Neuronal stem cell (in vitro differentiated cells): ENCODE results near the gene MTHFSD.

Experiments
- DNase-seq: peaks from one replicate; pipeline ENCODE4 v3.0.0-alpha.2; 2013; ENCODE audit warnings: low spot score
- H2AFZ ChIP-seq: one replicate; pipeline ENCODE4 v1.6.1; 2013; ENCODE audit warnings: mild to moderate bottlenecking, low read length, inconsistent platforms
- H2AK5ac ChIP-seq: 2 replicates; pipeline ENCODE4 v1.6.1; 2013; ENCODE audit warnings: low read depth, mild to moderate bottlenecking, inconsistent platforms, low read length, moderate library complexity, mixed read lengths
- H2BK120ac ChIP-seq: 2 replicates; pipeline ENCODE4 v1.6.1; 2013; ENCODE audit warnings: low read depth, mild to moderate bottlenecking, inconsistent platforms, low read length, moderate library complexity, mixed read lengths
- H2BK12ac ChIP-seq: one replicate; pipeline ENCODE4 v1.6.1; 2013; ENCODE audit warnings: low read length, inconsistent platforms
- H2BK15ac ChIP-seq: 2 replicates; pipeline ENCODE4 v1.6.1; 2013; ENCODE audit warnings: mild to moderate bottlenecking, low read length, inconsistent platforms, mixed read lengths
- H2BK5ac ChIP-seq: one replicate; pipeline ENCODE4 v1.6.1; 2013; ENCODE audit warnings: inconsistent platforms, mild to moderate bottlenecking, low read length, moderate library complexity
- H3K14ac ChIP-seq: one replicate; pipeline ENCODE4 v1.6.1; 2013; ENCODE audit warnings: low read length, inconsistent platforms
- H3K18ac ChIP-seq: 2 replicates; pipeline ENCODE4 v1.6.1; 2013; ENCODE audit warnings: low read length, inconsistent platforms
- H3K23ac ChIP-seq: 2 replicates; pipeline ENCODE4 v1.6.1; 2013; ENCODE audit warnings: low read depth, mild to moderate bottlenecking, mixed read lengths, low read length, inconsistent platforms; ENCODE audit not compliant: poor library complexity
- H3K27ac ChIP-seq: replicated peaks from 3 replicates; pipeline ENCODE4 v1.5.1; 2013; ENCODE audit warnings: low read length, inconsistent platforms
- H3K27me3 ChIP-seq, 3 experiments: 2 replicates each; pipeline ENCODE4 v1.6.1; 2013; ENCODE audit warnings: low read length in 3 of 3, mild to moderate bottlenecking in 2 of 3, inconsistent platforms in 1 of 3, low read depth in 1 of 3, mixed read lengths in 1 of 3, moderate library complexity in 1 of 3; ENCODE audit not compliant: control insufficient read depth in 3 of 3, insufficient read depth in 3 of 3
- H3K36me3 ChIP-seq, 2 donors: replicated peaks in 1 of 2; 2 replicates each; pipeline ENCODE4 v1.6.1; 2013; ENCODE audit warnings: low read length in 2 of 2; ENCODE audit not compliant: control insufficient read depth in 2 of 2, insufficient read depth in 2 of 2
- H3K4ac ChIP-seq: 2 replicates; pipeline ENCODE4 v1.6.1; 2013; ENCODE audit warnings: inconsistent platforms, mild to moderate bottlenecking, low read length, moderate library complexity
- H3K4me1 ChIP-seq, 2 donors: 1 replicate in 1 of 2; 2 replicates in 1 of 2; pipeline ENCODE4 v1.6.1; 2013; ENCODE audit warnings: low read length in 2 of 2, low read depth in 1 of 2; ENCODE audit not compliant: control insufficient read depth in 2 of 2, insufficient read depth in 1 of 2
- H3K4me2 ChIP-seq: one replicate; pipeline ENCODE4 v1.6.1; 2013; ENCODE audit warnings: mild to moderate bottlenecking, low read length, inconsistent platforms; ENCODE audit not compliant: insufficient read depth, poor library complexity, severe bottlenecking
- H3K4me3 ChIP-seq, 2 donors: 2 replicates each; pipeline ENCODE4 v1.5.1; 2013; ENCODE audit warnings: low read length in 2 of 2, mild to moderate bottlenecking in 2 of 2, inconsistent platforms in 1 of 2, moderate library complexity in 1 of 2
- H3K79me1 ChIP-seq: one replicate; pipeline ENCODE4 v1.6.1; 2013; ENCODE audit warnings: low read depth, mild to moderate bottlenecking, inconsistent platforms, low read length, moderate library complexity
- H3K9ac ChIP-seq: one replicate; pipeline ENCODE4 v1.6.1; 2013; ENCODE audit warnings: mild to moderate bottlenecking, low read depth, low read length, inconsistent platforms; ENCODE audit not compliant: poor library complexity
- H3K9me3 ChIP-seq, 2 donors: replicated peaks in 1 of 2; 2 replicates each; pipeline versions ENCODE3 to v1.6.1; 2013; ENCODE audit warnings: low read length in 2 of 2, mild to moderate bottlenecking in 2 of 2, inconsistent platforms in 1 of 2, low read depth in 1 of 2, mixed read lengths in 1 of 2, moderate library complexity in 1 of 2; ENCODE audit not compliant: control insufficient read depth in 2 of 2, insufficient read depth in 1 of 2
- H4K8ac ChIP-seq: one replicate; pipeline ENCODE4 v1.6.1; 2013; ENCODE audit warnings: low read depth, mild to moderate bottlenecking, inconsistent platforms, low read length, moderate library complexity
- H4K91ac ChIP-seq: one replicate; pipeline ENCODE4 v1.6.1; 2013; ENCODE audit warnings: low read length, low read depth, mild to moderate bottlenecking, inconsistent platforms; ENCODE audit not compliant: poor library complexity
- WGBS, 2 donors: extraction: QIAGEN DNeasy Blood & Tissue Kit; methylation state at CpG; one replicate each; pipeline ENCODE4 v1.1.7; 2013; ENCODE audit warnings: missing lambda C conversion rate in 2 of 2, mixed read lengths in 1 of 2; ENCODE audit not compliant: insufficient read length in 2 of 2, insufficient replicate concordance in 1 of 2; ENCODE audit errors: extremely low coverage in 2 of 2; 5-methylcytosine and 5-hydroxymethylcytosine counted together

MTHFSD gene

GRCh38 chr16:86511317-86512161 is 43.5 kb downstream of the MTHFSD start:
- Histone ChIP-seq H3K4me3 (no peak overlapping the region), H4K8ac (no peak overlapping the region), H3K9ac (no peak overlapping the region), H3K9me3 (peaks cover 0 to 3% of the 10 kb centered on the region in 2 donors), H3K4me2 (no peak overlapping the region), H2BK120ac (no peak overlapping the region), H2BK5ac (no peak overlapping the region), H2AK5ac (peak overlapping the region; percentile 76), H2BK12ac (no peak overlapping the region), H3K4ac (no peak overlapping the region), H3K14ac (no peak overlapping the region), H3K27ac (no peak overlapping the region), H3K18ac (peak overlapping the region; percentile 38), H3K4me1 (peaks cover 0 to 11% of the 10 kb centered on the region in 2 donors), H2AFZ (no peak overlapping the region), H2BK15ac (no peak overlapping the region), H3K36me3 (no peaks in the 10 kb centered on the region), H3K79me1 (no peaks in the 10 kb centered on the region), H3K27me3 (peaks cover 78 to 97% (median 94%) of the 10 kb centered on the region in 3 experiments), H4K91ac (no peak overlapping the region), H3K23ac (peak overlapping the region; percentile 95)
- peak; percentile 17 for DNase-seq
- WGBS, 2 donors, result no CpG with 5 or more reads among the region's 44 CpGs

DNA sequence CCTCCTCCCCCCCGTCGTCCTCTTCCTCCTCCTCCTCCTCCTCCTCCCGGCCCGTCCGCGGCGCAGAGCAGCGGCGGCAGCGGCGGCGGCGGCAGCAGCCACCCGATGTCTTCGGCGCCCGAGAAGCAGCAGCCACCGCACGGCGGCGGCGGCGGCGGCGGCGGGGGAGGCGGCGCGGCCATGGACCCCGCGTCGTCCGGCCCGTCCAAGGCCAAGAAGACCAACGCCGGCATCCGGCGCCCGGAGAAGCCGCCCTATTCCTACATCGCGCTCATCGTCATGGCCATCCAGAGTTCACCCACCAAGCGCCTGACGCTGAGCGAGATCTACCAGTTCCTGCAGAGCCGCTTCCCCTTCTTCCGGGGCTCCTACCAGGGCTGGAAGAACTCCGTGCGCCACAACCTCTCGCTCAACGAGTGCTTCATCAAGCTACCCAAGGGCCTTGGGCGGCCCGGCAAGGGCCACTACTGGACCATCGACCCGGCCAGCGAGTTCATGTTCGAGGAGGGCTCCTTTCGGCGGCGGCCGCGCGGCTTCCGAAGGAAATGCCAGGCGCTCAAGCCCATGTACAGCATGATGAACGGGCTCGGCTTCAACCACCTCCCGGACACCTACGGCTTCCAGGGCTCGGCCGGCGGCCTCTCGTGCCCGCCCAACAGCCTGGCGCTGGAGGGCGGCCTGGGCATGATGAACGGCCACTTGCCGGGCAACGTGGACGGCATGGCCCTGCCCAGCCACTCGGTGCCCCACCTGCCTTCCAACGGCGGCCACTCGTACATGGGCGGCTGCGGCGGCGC is 44.4 kb downstream of the MTHFSD start, which contains the start of gene FOXF1:
Gene FOXF1, plus strand, starts transcription at position 63 of the 797 bp plus-strand sequence. Its CDS starts 43 bp downstream, at position 106.
- Histone ChIP-seq H2BK120ac (peak within 1 kb of the TSS; percentile 96), H3K4ac (no peak within 1 kb of the TSS), H2BK5ac (no peak within 1 kb of the TSS), H4K8ac (no peak within 1 kb of the TSS), H3K27ac (no peak within 1 kb of the TSS), H4K91ac (no peak within 1 kb of the TSS), H3K9ac (peak within 1 kb of the TSS; percentile 81), H3K4me3 (peak within 1 kb of the TSS; percentile 12 to 69), H2BK15ac (no peak within 1 kb of the TSS), H2AK5ac (peak within 1 kb of the TSS; percentile 76), H3K18ac (peak within 1 kb of the TSS; percentile 71), H3K14ac (no peak within 1 kb of the TSS), H3K4me1 (peaks cover 0 to 7% of the 10 kb centered on the region in 2 donors), H3K36me3 (no peaks in the 10 kb centered on the region), H3K9me3 (peaks cover 0 to 3% of the 10 kb centered on the region in 2 donors), H2BK12ac (no peak within 1 kb of the TSS), H3K79me1 (no peaks in the 10 kb centered on the region), H3K4me2 (peak within 1 kb of the TSS; percentile 99), H3K23ac (peak within 1 kb of the TSS; percentile 95), H2AFZ (peak within 1 kb of the TSS; percentile 80), H3K27me3 (peaks cover 79 to 97% (median 94%) of the 10 kb centered on the region in 3 experiments)
- peak; percentile 32 for DNase-seq
- WGBS, 2 donors, result no CpG with 5 or more reads among the region's 89 CpGs

DNA sequence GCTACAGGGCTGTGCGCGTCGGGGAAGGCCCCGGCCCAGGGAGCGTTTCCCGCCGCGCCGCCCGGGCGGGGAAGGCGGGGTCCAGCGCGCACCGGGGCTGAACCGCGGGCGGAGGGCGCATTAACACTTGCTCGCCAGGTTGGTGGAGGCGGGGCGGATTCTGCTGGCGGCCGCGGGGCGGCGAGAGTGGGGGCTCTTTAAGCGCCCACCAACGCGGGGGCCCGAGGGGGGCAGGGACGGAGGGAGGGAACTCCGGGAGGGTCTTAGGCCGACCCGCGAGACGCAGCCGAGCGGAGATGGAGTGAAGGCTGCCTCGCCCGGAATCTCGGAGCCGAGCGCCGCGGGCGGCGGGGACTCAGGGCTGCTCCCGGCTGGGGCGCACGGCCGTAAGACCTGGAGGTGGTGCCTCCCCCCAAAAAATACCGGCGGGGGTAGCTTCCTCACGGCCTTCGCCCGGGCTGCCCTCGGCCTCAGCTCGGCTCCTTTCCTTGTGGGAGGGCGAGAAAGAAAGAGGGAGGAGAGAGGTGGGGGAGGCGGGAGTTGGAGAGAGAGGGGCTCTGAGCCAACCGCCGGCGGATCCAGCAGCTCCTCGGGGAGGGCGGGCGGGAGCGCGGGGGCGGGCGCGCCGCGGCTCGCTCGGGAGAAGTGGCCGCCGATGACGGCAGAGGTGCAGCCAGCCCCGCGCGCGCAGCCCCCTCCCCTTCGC is 45.1 kb downstream of the MTHFSD start:
- H3K4me2 ChIP-seq, result peak overlapping the region; percentile 99
- H3K27me3 ChIP-seq, result peaks cover 78 to 96% (median 94%) of the 10 kb centered on the region in 3 experiments
- H3K4me1 ChIP-seq, result peaks cover 0 to 7% of the 10 kb centered on the region in 2 donors
- H3K18ac ChIP-seq, result peak overlapping the region; percentile 59
- no peak overlapping the region for H2BK12ac ChIP-seq
- H2AFZ ChIP-seq, result peak overlapping the region; percentile 80
- H3K4me3 ChIP-seq, result peak overlapping the region; percentile 12 to 69
- no peak overlapping the region for H4K91ac ChIP-seq
- H3K23ac ChIP-seq, result no peak overlapping the region
- H3K9ac ChIP-seq, result no peak overlapping the region
- no peak overlapping the region for H2BK15ac ChIP-seq
- WGBS, 2 donors, result no CpG with 5 or more reads among the region's 84 CpGs
- no peak overlapping the region for H3K14ac ChIP-seq
- no peak overlapping the region for H4K8ac ChIP-seq
- peak overlapping the region; percentile 96 for H2BK120ac ChIP-seq
- H2BK5ac ChIP-seq, result no peak overlapping the region
- H3K9me3 ChIP-seq, result peaks cover 0 to 3% of the 10 kb centered on the region in 2 donors
- H2AK5ac ChIP-seq, result no peak overlapping the region
- peak; percentile 54 for DNase-seq
- H3K27ac ChIP-seq, result no peak overlapping the region
- no peak overlapping the region for H3K4ac ChIP-seq
- H3K36me3 ChIP-seq, result no peaks in the 10 kb centered on the region
- H3K79me1 ChIP-seq, result no peaks in the 10 kb centered on the region
